ENCODE data around the gene PLXDC2.

The PLXDC2 gene

DNA sequence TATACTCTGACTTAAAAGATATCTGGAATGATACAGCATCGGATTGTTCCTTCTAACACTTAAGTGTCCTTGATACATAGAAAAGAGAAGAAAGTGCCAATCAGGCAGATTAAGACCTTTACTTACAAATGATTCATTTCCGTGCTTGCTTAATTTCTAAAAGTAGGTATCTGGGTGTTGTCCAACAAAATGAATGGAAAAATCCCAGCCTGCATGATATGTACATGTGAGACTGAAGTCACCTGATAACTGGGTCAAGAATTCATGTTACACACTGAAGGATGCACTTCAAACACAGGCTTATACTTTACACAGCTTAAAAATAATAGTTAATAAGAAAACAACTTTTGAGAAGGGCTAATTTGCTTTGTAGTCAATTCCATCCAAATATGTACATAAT lies 25.2 kb upstream of the PLXDC2 start:
- TF ChIP-seq, protein P1, sequence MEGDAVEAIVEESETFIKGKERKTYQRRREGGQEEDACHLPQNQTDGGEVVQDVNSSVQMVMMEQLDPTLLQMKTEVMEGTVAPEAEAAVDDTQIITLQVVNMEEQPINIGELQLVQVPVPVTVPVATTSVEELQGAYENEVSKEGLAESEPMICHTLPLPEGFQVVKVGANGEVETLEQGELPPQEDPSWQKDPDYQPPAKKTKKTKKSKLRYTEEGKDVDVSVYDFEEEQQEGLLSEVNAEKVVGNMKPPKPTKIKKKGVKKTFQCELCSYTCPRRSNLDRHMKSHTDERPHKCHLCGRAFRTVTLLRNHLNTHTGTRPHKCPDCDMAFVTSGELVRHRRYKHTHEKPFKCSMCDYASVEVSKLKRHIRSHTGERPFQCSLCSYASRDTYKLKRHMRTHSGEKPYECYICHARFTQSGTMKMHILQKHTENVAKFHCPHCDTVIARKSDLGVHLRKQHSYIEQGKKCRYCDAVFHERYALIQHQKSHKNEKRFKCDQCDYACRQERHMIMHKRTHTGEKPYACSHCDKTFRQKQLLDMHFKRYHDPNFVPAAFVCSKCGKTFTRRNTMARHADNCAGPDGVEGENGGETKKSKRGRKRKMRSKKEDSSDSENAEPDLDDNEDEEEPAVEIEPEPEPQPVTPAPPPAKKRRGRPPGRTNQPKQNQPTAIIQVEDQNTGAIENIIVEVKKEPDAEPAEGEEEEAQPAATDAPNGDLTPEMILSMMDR (IDR thresholded peaks at IDR 0.05; ENCODE audit: extremely low read depth, insufficient read depth, missing control alignments), result no peak
- in situ Hi-C loops (cut with MboI; ENCODE audit: low pct_unique_long_range_greater_than_20kb, low sequenced_read_pairs, unreplicated experiment), result no loop called here
- DNase-seq (ENCODE audit: low spot score), result no peak

GRCh38 chr10:19795684-19796083 lies 20.5 kb upstream of the PLXDC2 start:
- no peak for DNase-seq (ENCODE audit: low spot score)
- in situ Hi-C loops (cut with MboI; ENCODE audit: low pct_unique_long_range_greater_than_20kb, low sequenced_read_pairs, unreplicated experiment), result no loop called here
- TF ChIP-seq, protein P1 (IDR thresholded peaks at IDR 0.05; ENCODE audit: extremely low read depth, insufficient read depth, missing control alignments), result no peak

GRCh38 chr10:19800161-19800560 lies 16.1 kb upstream of the PLXDC2 start:
- TF ChIP-seq, protein P1 (IDR thresholded peaks at IDR 0.05; ENCODE audit: extremely low read depth, insufficient read depth, missing control alignments), result no peak
- in situ Hi-C loops (cut with MboI; ENCODE audit: low pct_unique_long_range_greater_than_20kb, low sequenced_read_pairs, unreplicated experiment), result no loop called here
- no peak for DNase-seq (ENCODE audit: low spot score)

GRCh38 chr10:19801369-19801768 lies 14.9 kb upstream of the PLXDC2 start:
- in situ Hi-C loops (cut with MboI; ENCODE audit: low pct_unique_long_range_greater_than_20kb, low sequenced_read_pairs, unreplicated experiment), result no loop called here
- TF ChIP-seq, protein P1 (IDR thresholded peaks at IDR 0.05; ENCODE audit: extremely low read depth, insufficient read depth, missing control alignments), result no peak
- no peak for DNase-seq (ENCODE audit: low spot score)

- TF ChIP-seq, protein P1 (IDR thresholded peaks at IDR 0.05; ENCODE audit: extremely low read depth, insufficient read depth, missing control alignments), result no peak
- in situ Hi-C loops (cut with MboI; ENCODE audit: low pct_unique_long_range_greater_than_20kb, low sequenced_read_pairs, unreplicated experiment), result no loop called here
- no peak for DNase-seq (ENCODE audit: low spot score)
Measured at GRCh38 chr10:19803676-19804075, 12.6 kb upstream of the PLXDC2 start.

- in situ Hi-C loops (cut with MboI; ENCODE audit: low pct_unique_long_range_greater_than_20kb, low sequenced_read_pairs, unreplicated experiment), result no loop called here
- no peak for DNase-seq (ENCODE audit: low spot score)
- TF ChIP-seq, protein P1 (IDR thresholded peaks at IDR 0.05; ENCODE audit: extremely low read depth, insufficient read depth, missing control alignments), result no peak
Measured at GRCh38 chr10:19809481-19809880, 6.8 kb upstream of the PLXDC2 start.

- in situ Hi-C loops (cut with MboI; ENCODE audit: low pct_unique_long_range_greater_than_20kb, low sequenced_read_pairs, unreplicated experiment), result no loop called here
- TF ChIP-seq, protein P1 (IDR thresholded peaks at IDR 0.05; ENCODE audit: extremely low read depth, insufficient read depth, missing control alignments), result no peak
- DNase-seq (ENCODE audit: low spot score), result no peak
Measured at GRCh38 chr10:19811540-19811939, 4.7 kb upstream of the PLXDC2 start.
